C4-2B (cell line): ENCODE results near the gene MGAT1.

Experiments
- CTCF ChIP-seq: fragments of 450-650 bp; conservative IDR thresholded peaks from 2 replicates; pipeline ENCODE4 v1.5.1; 2017; ENCODE audit warnings: mild to moderate bottlenecking
- ZFX ChIP-seq: fragments of 450-650 bp; IDR thresholded peaks from 2 replicates; pipeline ENCODE4 v1.6.1; 2017

- TF ChIP-seq ZFX (no peak), CTCF (no peak)
These were observed 15.5 kb upstream of the MGAT1 start for GRCh38 chr5:180817893-180818674.
